ENCODE measurements around the gene SGMS2.
A peak's percentile ranks its signal among the peaks of the same experiment; 100 is the strongest.

The SGMS2 gene

DNA sequence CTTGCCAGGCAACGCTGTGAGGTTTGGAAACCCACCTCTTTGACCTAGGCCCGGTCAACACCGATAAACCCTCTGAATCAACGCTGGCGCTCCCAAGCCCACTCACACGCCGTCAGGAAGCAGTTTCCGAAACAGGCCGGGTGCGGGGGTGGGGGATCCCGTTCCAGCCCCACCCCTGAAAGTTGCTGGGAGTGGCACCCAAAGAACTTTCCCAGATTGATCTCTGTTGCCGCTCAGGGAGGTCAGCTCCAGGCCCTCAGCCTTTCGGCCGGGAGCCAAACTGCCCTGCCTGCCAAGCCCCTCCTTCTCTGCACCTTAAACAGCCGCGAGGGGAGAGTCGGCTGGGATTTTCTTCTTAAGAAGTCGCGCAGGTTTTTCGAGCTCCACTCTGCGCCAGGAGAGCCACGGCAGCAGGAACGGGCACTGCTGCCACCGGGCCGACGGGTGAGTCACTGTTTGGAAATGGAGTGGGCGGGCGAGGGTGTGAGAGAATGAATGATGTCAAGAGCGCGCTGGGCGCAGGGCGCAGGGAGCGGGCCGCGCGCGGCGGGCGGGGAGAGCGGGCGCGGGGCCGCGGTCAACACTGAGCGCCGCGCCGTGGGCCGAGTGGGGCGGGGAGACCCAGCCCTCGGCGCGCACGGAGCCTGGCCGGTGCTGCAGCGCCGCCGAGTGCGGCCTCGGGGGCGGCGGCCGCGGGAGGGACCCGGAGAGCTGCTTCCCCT, at the start of gene SGMS2:
SGMS2 (plus strand) TSS at position 583 of the 722 bp plus-strand sequence. CDS start 70,622 bp downstream, outside the sequence.
- peak within 1 kb of the TSS; percentile 87 for H3K4me2 ChIP-seq (ENCODE audit: low read depth, low read length)
- TF ChIP-seq EZH2phosphoT487 (IDR thresholded peaks at IDR 0.05; ENCODE audit: low read length) (no peak), EZH2 (optimal IDR thresholded peaks at IDR 0.05; ENCODE audit: low read depth, low read length) (no peak)
- TF ChIP-seq, protein P1, sequence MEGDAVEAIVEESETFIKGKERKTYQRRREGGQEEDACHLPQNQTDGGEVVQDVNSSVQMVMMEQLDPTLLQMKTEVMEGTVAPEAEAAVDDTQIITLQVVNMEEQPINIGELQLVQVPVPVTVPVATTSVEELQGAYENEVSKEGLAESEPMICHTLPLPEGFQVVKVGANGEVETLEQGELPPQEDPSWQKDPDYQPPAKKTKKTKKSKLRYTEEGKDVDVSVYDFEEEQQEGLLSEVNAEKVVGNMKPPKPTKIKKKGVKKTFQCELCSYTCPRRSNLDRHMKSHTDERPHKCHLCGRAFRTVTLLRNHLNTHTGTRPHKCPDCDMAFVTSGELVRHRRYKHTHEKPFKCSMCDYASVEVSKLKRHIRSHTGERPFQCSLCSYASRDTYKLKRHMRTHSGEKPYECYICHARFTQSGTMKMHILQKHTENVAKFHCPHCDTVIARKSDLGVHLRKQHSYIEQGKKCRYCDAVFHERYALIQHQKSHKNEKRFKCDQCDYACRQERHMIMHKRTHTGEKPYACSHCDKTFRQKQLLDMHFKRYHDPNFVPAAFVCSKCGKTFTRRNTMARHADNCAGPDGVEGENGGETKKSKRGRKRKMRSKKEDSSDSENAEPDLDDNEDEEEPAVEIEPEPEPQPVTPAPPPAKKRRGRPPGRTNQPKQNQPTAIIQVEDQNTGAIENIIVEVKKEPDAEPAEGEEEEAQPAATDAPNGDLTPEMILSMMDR (IDR thresholded peaks at IDR 0.05; ENCODE audit: low read length) = no peak
- H4K20me1 ChIP-seq (ENCODE audit: insufficient read depth, low read length) = no peaks in the 10 kb centered on the region
- no peaks in the 10 kb centered on the region for H3K9me3 ChIP-seq (replicated peaks; ENCODE audit: insufficient read depth, low read length)
- H3F3A ChIP-seq (ENCODE audit: insufficient read depth, low read length) = no peaks in the 10 kb centered on the region
- H3K27me3 ChIP-seq (replicated peaks; ENCODE audit: insufficient read depth, low read length) = no peaks in the 10 kb centered on the region
- DNase-seq = peak; percentile 37
- no peaks in the 10 kb centered on the region for H3K4me1 ChIP-seq (ENCODE audit: low read length)
- H3K79me2 ChIP-seq (ENCODE audit: low read length) = no peaks in the 10 kb centered on the region
- no peaks in the 10 kb centered on the region for H3K36me3 ChIP-seq (replicated peaks; ENCODE audit: insufficient read depth, low read length)
- peak within 1 kb of the TSS; percentile 90 for H2AFZ ChIP-seq (ENCODE audit: low read length)
- peak within 1 kb of the TSS; percentile 47; the same call in 1 of the 2 replicates for H3K9ac ChIP-seq (ENCODE audit: low read length)
- no peak within 1 kb of the TSS for H3K27ac ChIP-seq (ENCODE audit: low read length)
- no peaks in the 10 kb centered on the region for H3K9me2 ChIP-seq (replicated peaks; ENCODE audit: insufficient read depth, low read length)
- peak within 1 kb of the TSS; percentile 73 for H3K4me3 ChIP-seq (ENCODE audit: low read length)

DNA sequence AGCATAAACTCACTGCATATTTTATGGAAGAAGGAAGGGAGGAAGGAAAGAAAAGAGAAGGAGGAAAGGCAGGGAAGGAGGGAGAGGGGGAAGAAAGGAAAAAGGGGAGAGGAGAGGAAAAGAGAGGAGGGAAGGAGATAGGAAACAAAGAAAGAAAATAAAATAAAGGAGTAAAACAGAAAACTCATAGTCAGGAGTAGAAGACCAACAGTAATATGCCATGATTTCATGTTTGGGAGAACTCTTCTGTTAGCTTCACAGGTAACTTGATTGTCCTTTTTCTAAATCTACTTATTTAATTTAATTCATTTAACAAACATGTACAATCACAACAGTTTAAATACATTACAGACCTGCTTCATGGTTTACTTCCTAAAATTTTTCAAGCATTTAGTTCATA, 46.8 kb upstream of the SGMS2 start:
- H3K9me3 ChIP-seq (replicated peaks; ENCODE audit: insufficient read depth, low read length) = no peaks in the 10 kb centered on the region
- H3K36me3 ChIP-seq (replicated peaks; ENCODE audit: insufficient read depth, low read length) = no peaks in the 10 kb centered on the region
- no peaks in the 10 kb centered on the region for H3K4me1 ChIP-seq (ENCODE audit: low read length)
- H2AFZ ChIP-seq (ENCODE audit: low read length) = no peak overlapping the region
- no peaks in the 10 kb centered on the region for H3F3A ChIP-seq (ENCODE audit: insufficient read depth, low read length)
- no peaks in the 10 kb centered on the region for H3K9me2 ChIP-seq (replicated peaks; ENCODE audit: insufficient read depth, low read length)
- H3K27me3 ChIP-seq (replicated peaks; ENCODE audit: insufficient read depth, low read length) = no peaks in the 10 kb centered on the region
- H3K4me3 ChIP-seq (ENCODE audit: low read length) = no peak overlapping the region
- no peaks in the 10 kb centered on the region for H4K20me1 ChIP-seq (ENCODE audit: insufficient read depth, low read length)
- no peak overlapping the region for H3K27ac ChIP-seq (ENCODE audit: low read length)
- no peak overlapping the region for H3K9ac ChIP-seq (ENCODE audit: low read length)
- DNase-seq = no peak
- TF ChIP-seq EZH2 (optimal IDR thresholded peaks at IDR 0.05; ENCODE audit: low read depth, low read length) = no peak
- TF ChIP-seq EZH2phosphoT487 (IDR thresholded peaks at IDR 0.05; ENCODE audit: low read length) = no peak
- TF ChIP-seq, protein P1 (IDR thresholded peaks at IDR 0.05; ENCODE audit: low read length) = no peak
- no peaks in the 10 kb centered on the region for H3K79me2 ChIP-seq (ENCODE audit: low read length)
- H3K4me2 ChIP-seq (ENCODE audit: low read depth, low read length) = no peak overlapping the region

DNA sequence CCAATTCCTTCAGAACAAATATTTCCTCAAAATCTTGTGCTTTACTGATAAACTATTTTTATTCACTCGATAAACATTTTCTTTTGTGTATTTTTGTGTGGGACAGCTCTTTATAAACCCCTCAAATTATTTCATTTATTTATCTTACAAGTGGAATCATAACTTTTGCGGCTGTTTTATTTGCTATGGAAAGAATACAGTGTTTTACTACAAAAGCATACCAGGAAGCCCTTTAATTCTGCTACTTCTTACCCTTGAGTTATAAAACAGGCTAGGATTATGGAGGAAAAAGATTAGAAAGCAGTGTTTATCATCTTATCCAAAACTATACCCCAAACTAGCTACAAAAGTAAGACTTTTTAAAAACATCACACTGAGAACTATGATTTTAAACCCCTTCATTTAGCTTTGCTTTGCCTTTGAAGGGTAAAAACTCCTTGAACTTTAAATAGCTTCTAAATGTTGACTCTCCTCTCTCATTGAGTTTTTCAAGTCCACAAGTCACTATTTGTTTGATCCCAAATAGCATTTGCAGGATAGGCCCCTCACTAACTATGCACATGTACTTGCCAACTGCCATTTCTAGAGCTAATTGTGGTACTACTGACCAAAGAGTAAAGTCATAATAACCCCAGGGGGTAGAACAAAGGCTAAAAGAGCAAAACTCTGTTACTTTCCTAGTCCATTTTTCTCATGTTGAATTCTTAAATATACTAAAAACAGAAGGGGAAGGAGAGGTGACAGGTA, 45.8 kb upstream of the SGMS2 start:
- no peak for TF ChIP-seq EZH2 (optimal IDR thresholded peaks at IDR 0.05; ENCODE audit: low read depth, low read length)
- TF ChIP-seq, protein P1 (IDR thresholded peaks at IDR 0.05; ENCODE audit: low read length) = no peak
- TF ChIP-seq EZH2phosphoT487 (IDR thresholded peaks at IDR 0.05; ENCODE audit: low read length) = no peak
- no peaks in the 10 kb centered on the region for H3K9me3 ChIP-seq (replicated peaks; ENCODE audit: insufficient read depth, low read length)
- DNase-seq = no peak

More for the DNA sequence above, 45.8 kb upstream of the SGMS2 start:
- no peaks in the 10 kb centered on the region for H4K20me1 ChIP-seq (ENCODE audit: insufficient read depth, low read length)
- no peak overlapping the region for H3K4me2 ChIP-seq (ENCODE audit: low read depth, low read length)
- no peak overlapping the region for H2AFZ ChIP-seq (ENCODE audit: low read length)
- H3K4me1 ChIP-seq (ENCODE audit: low read length) = no peaks in the 10 kb centered on the region
- H3K27ac ChIP-seq (ENCODE audit: low read length) = no peak overlapping the region
- H3K36me3 ChIP-seq (replicated peaks; ENCODE audit: insufficient read depth, low read length) = no peaks in the 10 kb centered on the region
- H3F3A ChIP-seq (ENCODE audit: insufficient read depth, low read length) = no peaks in the 10 kb centered on the region
- H3K27me3 ChIP-seq (replicated peaks; ENCODE audit: insufficient read depth, low read length) = no peaks in the 10 kb centered on the region
- H3K9ac ChIP-seq (ENCODE audit: low read length) = no peak overlapping the region
- H3K79me2 ChIP-seq (ENCODE audit: low read length) = no peaks in the 10 kb centered on the region
- no peak overlapping the region for H3K4me3 ChIP-seq (ENCODE audit: low read length)
- H3K9me2 ChIP-seq (replicated peaks; ENCODE audit: insufficient read depth, low read length) = no peaks in the 10 kb centered on the region
